Mesothelial cell of epicardium (in vitro differentiated cells): ENCODE data around the gene BMX. TPM values are rescaled to one million over a fixed set of nuclear protein-coding genes. Genes with fewer than 3 reads are reported as not detected.

ENCODE experiments used
- DNase-seq, 2 experiments: peaks; one replicate each; pipeline ENCODE4 v3.0.0; 2021; ENCODE audit warnings: low spot score in 2 of 2; ENCODE audit not compliant: unreplicated experiment in 2 of 2
- H3K27ac Mint-ChIP-seq: 2 replicates; pipeline ENCODE4 v1.8.0; 2021; ENCODE audit warnings: mixed read lengths
- H3K27me3 Mint-ChIP-seq: 2 replicates; pipeline ENCODE4 v1.8.0; 2021; ENCODE audit warnings: low read depth, mixed read lengths
- H3K36me3 Mint-ChIP-seq: 2 replicates; pipeline ENCODE4 v1.8.0; 2021; ENCODE audit warnings: mixed read lengths
- H3K4me1 Mint-ChIP-seq: 2 replicates; pipeline ENCODE4 v1.8.0; 2021; ENCODE audit warnings: mixed read lengths
- H3K4me3 Mint-ChIP-seq: 2 replicates; pipeline ENCODE4 v1.8.0; 2021; ENCODE audit warnings: mild to moderate bottlenecking, moderate library complexity, mixed read lengths
- H3K9me3 Mint-ChIP-seq: 2 replicates; pipeline ENCODE4 v1.8.0; 2021; ENCODE audit warnings: mixed read lengths
- CTCF ChIP-seq: fragments of 200-600 bp; sonication (generic); IDR thresholded peaks from one replicate; pipeline ENCODE4 v1.5.0; 2021; ENCODE audit warnings: antibody characterized with exemption; ENCODE audit not compliant: unreplicated experiment
- total RNA-seq: library from RNA; stranded (reverse); gene quantifications from 3 replicates; pipeline ENCODE4 v1.2.1, GENCODE V29; 2021

BMX gene
- not detected in 3 replicates for total RNA-seq

- Mint-ChIP-seq H3K27ac (no peak within 1 kb of the TSS), H3K27me3 (no peaks in the 10 kb centered on the region), H3K4me1 (peaks cover 10% of the 10 kb centered on the region), H3K9me3 (no peaks in the 10 kb centered on the region), H3K4me3 (no peak within 1 kb of the TSS), H3K36me3 (no peaks in the 10 kb centered on the region)
- no peak for DNase-seq
- no peak for TF ChIP-seq CTCF
These were observed at the start of gene BMX for GRCh38 chrX:15500497-15500966. BMX (plus strand) TSS chrX:15500807; CDS start chrX:15508354, 7,547 bp downstream.

- Mint-ChIP-seq H3K36me3 (peaks cover 13% of the 10 kb centered on the region), H3K27me3 (no peaks in the 10 kb centered on the region), H3K27ac (no peak overlapping the region)
These were observed 48.7 kb upstream of the BMX start for GRCh38 chrX:15451913-15452312.

GRCh38 chrX:15464704-15465103 lies 35.9 kb upstream of the BMX start:
- peaks cover 10% of the 10 kb centered on the region for H3K36me3 Mint-ChIP-seq
- DNase-seq = no peak
- TF ChIP-seq CTCF = no peak
- peaks cover 8% of the 10 kb centered on the region for H3K9me3 Mint-ChIP-seq
- no peaks in the 10 kb centered on the region for H3K27me3 Mint-ChIP-seq
- no peak overlapping the region for H3K27ac Mint-ChIP-seq
- peaks cover 6% of the 10 kb centered on the region for H3K4me1 Mint-ChIP-seq
- H3K4me3 Mint-ChIP-seq = no peak overlapping the region

More at GRCh38 chrX:15451913-15452312, 48.7 kb upstream of the BMX start:
- no peak for DNase-seq
- Mint-ChIP-seq H3K4me1 (peaks cover 7% of the 10 kb centered on the region), H3K4me3 (no peak overlapping the region), H3K9me3 (no peaks in the 10 kb centered on the region)
- TF ChIP-seq CTCF = no peak

GRCh38 chrX:15465347-15465746 lies 35.3 kb upstream of the BMX start:
- TF ChIP-seq CTCF = no peak
- Mint-ChIP-seq H3K4me1 (peaks cover 6% of the 10 kb centered on the region), H3K4me3 (no peak overlapping the region), H3K27me3 (no peaks in the 10 kb centered on the region), H3K36me3 (peaks cover 3% of the 10 kb centered on the region), H3K9me3 (peaks cover 2% of the 10 kb centered on the region), H3K27ac (peak overlapping the region; percentile 14)
- no peak for DNase-seq

GRCh38 chrX:15465896-15466651 lies 34.5 kb upstream of the BMX start:
- DNase-seq = no peak
- H3K27ac Mint-ChIP-seq = no peak overlapping the region

More at GRCh38 chrX:15465896-15466651, 34.5 kb upstream of the BMX start:
- Mint-ChIP-seq H3K27me3 (no peaks in the 10 kb centered on the region), H3K4me3 (no peak overlapping the region), H3K4me1 (peaks cover 6% of the 10 kb centered on the region), H3K9me3 (no peaks in the 10 kb centered on the region), H3K36me3 (no peaks in the 10 kb centered on the region)
- no peak for TF ChIP-seq CTCF
